Left lung (tissue), 10 donors: Measurements from ENCODE around the gene CES3. TPM values are rescaled to one million over a fixed set of nuclear protein-coding genes. Genes with fewer than 3 reads are reported as not detected.

Source experiments
- ATAC-seq: fragments of 200-7000 bp; cut with Tn5 transposase; one replicate; pipeline ENCODE4 v1.9.1; 2020; ENCODE audit warnings: moderate library complexity
- DNase-seq, 4 donors: peaks; one replicate each; pipeline ENCODE4 v3.0.0-alpha.2; 2013 to 2020
- H3K27ac ChIP-seq, 2 donors: fragments of 200-600 bp; sonication (generic) in 1 of 2; one replicate each; pipeline versions ENCODE4 v1.5.0 to v1.8.0; 2020 to 2021
- H3K27me3 ChIP-seq, 2 donors: fragments of 200-600 bp; sonication (generic) in 1 of 2; one replicate each; pipeline versions ENCODE4 v1.5.0 to v1.8.0; 2020 to 2021
- H3K36me3 ChIP-seq, 2 donors: fragments of 200-600 bp; sonication (generic) in 1 of 2; one replicate each; pipeline versions ENCODE4 v1.5.0 to v1.8.0; 2020 to 2021
- H3K4me1 ChIP-seq, 2 donors: fragments of 200-600 bp; one replicate each; pipeline ENCODE4 v1.8.0; 2021
- H3K4me3 ChIP-seq, 2 donors: fragments of 200-600 bp; sonication (generic) in 1 of 2; one replicate each; pipeline versions ENCODE4 v1.5.0 to v1.8.0; 2020 to 2021; ENCODE audit warnings: mild to moderate bottlenecking in 1 of 2
- H3K9me3 ChIP-seq, 2 donors: fragments of 200-600 bp; sonication (generic) in 1 of 2; one replicate each; pipeline versions ENCODE4 v1.5.0 to v1.8.0; 2020 to 2021
- intact Hi-C, 2 donors: fragments of 100-400 bp; cut with DNase I; formaldehyde crosslinking; loops; one replicate each; pipeline versions ENCODE4 v1.11.2 to v1.14.2; 2022
- polyA plus RNA-seq, 6 donors: library from polyadenylated mRNA; unstranded; fragments of 120-200 nt; gene quantifications; one replicate each; pipeline ENCODE4 v1.2.1, GENCODE V29; 2013; ENCODE audit not compliant: insufficient read length in 6 of 6
- total RNA-seq, 2 donors: library from RNA; stranded (reverse); fragmentation: NEBNext Ultra II Directional; extraction: Animal tissue kit (Norgen Biotek cat#: 25700); gene quantifications; one replicate each; pipeline ENCODE4 v1.2.1, GENCODE V29; 2021
- TF ChIP-seq, protein P1 (sequence below), 2 donors: fragments of 200-600 bp; sonication (generic) in 1 of 2; IDR thresholded peaks; one replicate each; pipeline versions ENCODE4 v1.5.0 to v1.8.0; 2021; ENCODE audit warnings: antibody characterized with exemption in 2 of 2
- donor health status: DM: no; HTN: yes; CAD: no.
- donor health status: DM: no; HTN: no; CAD: no.

CES3 gene
- total and polyA plus RNA-seq, 8 donors: 0.79 to 5.3 (median 4.2) TPM

DNA sequence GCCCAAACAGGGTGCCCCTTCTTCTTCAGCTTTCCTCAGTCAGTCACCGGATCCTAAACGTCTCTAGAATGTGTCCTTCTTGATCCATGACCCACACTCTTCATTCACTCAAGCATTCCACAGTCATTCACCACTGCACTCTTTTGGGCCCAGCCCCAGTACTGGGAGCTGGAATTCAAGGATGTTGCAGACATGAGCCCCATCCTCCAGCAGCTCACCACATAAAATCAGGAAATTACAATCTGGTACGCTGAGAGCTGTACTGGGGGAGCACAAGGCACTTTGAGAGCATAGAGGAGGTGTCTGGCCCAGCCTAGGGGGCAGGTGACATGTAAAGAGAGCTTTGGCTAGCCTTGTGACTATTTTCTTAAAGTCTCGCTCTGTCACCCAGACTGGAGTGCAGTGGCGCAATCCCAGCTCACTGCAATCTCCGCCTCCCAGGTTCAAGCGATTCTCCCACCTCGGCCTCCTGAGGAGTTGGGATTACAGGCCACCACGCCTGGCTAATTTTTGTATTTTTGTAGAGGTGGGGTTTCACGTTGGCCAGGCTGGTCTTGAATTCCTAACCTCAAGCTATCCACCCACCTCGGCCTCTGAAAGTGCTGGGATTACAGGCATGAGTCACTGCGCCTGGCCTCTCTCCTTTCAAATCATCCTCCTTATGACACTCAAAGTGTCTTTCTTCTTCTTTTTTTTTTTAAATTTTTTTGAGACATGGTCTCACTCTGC is 46.0 kb downstream of the CES3 start:
- peaks cover 0 to 3% of the 10 kb centered on the region in 2 donors for H3K27me3 ChIP-seq
- TF ChIP-seq, protein P1, sequence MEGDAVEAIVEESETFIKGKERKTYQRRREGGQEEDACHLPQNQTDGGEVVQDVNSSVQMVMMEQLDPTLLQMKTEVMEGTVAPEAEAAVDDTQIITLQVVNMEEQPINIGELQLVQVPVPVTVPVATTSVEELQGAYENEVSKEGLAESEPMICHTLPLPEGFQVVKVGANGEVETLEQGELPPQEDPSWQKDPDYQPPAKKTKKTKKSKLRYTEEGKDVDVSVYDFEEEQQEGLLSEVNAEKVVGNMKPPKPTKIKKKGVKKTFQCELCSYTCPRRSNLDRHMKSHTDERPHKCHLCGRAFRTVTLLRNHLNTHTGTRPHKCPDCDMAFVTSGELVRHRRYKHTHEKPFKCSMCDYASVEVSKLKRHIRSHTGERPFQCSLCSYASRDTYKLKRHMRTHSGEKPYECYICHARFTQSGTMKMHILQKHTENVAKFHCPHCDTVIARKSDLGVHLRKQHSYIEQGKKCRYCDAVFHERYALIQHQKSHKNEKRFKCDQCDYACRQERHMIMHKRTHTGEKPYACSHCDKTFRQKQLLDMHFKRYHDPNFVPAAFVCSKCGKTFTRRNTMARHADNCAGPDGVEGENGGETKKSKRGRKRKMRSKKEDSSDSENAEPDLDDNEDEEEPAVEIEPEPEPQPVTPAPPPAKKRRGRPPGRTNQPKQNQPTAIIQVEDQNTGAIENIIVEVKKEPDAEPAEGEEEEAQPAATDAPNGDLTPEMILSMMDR (IDR thresholded peaks at IDR 0.05): no peak
- intact Hi-C loops: no loop called here
- H3K4me1 ChIP-seq: no peaks in the 10 kb centered on the region
- peaks cover 0 to 4% of the 10 kb centered on the region in 2 donors for H3K36me3 ChIP-seq
- H3K4me3 ChIP-seq: no peak overlapping the region
- ATAC-seq (peak; percentile 67), DNase-seq (no peak)
- no peaks in the 10 kb centered on the region for H3K9me3 ChIP-seq
- no peak overlapping the region for H3K27ac ChIP-seq

DNA sequence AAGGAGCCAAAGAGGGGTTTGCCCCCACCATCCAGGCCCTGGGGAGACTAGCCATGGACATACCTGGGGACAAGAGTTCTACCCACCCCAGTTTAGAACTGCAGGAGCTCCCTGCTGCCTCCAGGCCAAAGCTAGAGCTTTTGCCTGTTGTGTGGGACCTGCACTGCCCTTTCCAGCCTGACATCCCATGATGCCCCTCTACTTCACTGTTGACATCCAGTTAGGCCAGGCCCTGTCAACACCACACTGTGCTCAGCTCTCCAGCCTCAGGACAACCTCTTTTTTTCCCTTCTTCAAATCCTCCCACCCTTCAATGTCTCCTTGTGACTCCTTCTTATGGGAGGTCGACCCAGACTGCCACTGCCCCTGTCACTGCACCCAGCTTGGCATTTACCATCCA is 48.1 kb downstream of the CES3 start:
- Histone ChIP-seq H3K36me3 (no peaks in the 10 kb centered on the region), H3K4me1 (peaks cover 5 to 9% of the 10 kb centered on the region in 2 donors), H3K27ac (no peak overlapping the region), H3K9me3 (no peaks in the 10 kb centered on the region), H3K4me3 (no peak overlapping the region), H3K27me3 (peaks cover 0 to 23% of the 10 kb centered on the region in 2 donors)
- TF ChIP-seq, protein P1 (IDR thresholded peaks at IDR 0.05): no peak
- DNase-seq: no peak
- no peak for ATAC-seq
- intact Hi-C loops: no loop called here

DNA sequence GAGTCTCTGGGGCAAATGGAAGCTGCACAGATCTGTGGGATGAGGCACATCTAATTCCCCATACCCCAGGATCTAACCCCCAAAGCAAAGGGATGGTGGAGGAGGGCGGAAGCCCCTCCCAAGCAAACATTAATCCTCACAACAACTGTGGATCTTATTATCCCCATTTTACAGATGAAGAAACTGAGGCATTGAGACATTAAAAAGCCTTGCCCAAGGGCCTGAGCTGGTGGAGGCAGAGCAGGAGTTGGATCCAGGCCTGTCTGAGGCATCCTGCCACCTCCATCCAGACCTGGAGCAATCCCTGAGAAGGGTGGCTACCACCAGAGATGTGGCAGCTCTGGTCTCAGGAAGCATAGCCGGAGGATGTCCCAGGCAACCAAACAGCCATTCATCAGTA is 50.2 kb downstream of the CES3 start:
- Histone ChIP-seq H3K27ac (no peak overlapping the region), H3K9me3 (no peaks in the 10 kb centered on the region), H3K4me1 (peaks cover 5 to 17% of the 10 kb centered on the region in 2 donors), H3K36me3 (no peaks in the 10 kb centered on the region), H3K27me3 (peaks cover 0 to 38% of the 10 kb centered on the region in 2 donors), H3K4me3 (no peak overlapping the region)
- no peak for ATAC-seq
- DNase-seq: no peak
- intact Hi-C loops: loop anchor here in 1 of 2 donors (10.0 kb wide), 1 partner anchor 144 kb away; the partner anchor contains the start of genes B3GNT9, FBXL8 and TRADD
- TF ChIP-seq, protein P1 (IDR thresholded peaks at IDR 0.05): no peak

DNA sequence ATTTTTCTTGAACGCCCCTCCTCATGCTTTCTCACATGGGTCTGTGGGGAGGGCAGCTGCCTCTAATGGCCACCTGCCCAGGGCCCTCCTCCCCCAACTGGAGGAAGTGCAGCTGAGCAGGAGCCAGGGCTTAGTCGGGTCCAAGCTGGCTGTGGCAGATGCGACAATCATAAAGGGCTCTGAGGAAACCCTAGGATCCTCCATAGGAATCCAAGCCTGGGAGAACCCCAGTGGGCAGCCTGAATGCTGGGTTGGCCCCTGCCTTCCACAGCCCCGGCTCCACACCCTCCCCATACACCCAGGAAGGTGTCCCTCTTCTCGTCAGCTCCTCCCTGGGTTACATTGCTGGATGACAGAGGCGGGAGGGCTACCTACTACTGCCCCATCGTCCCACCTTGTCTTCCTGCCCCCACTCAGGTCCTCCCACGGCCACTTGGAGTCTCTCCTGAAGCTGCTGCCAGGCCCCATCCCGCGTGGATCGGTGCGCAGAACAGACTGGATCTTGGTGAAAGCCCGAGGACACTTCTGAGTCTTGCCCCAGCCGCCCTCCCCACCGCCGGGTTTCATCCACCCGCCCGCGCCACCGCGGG is 52.3 kb downstream of the CES3 start:
- Histone ChIP-seq H3K27me3 (peaks cover 0 to 38% of the 10 kb centered on the region in 2 donors), H3K36me3 (no peaks in the 10 kb centered on the region), H3K4me1 (peaks cover 5 to 17% of the 10 kb centered on the region in 2 donors), H3K4me3 (peak overlapping the region; percentile 38 to 49), H3K9me3 (no peaks in the 10 kb centered on the region), H3K27ac (peak overlapping the region in 1 of 2 donors; percentile 33)
- no peak for ATAC-seq
- TF ChIP-seq, protein P1 (IDR thresholded peaks at IDR 0.05): no peak
- intact Hi-C loops: loop anchor here in 1 of 2 donors (10.0 kb wide), 1 partner anchor 141 kb away; the partner anchor contains the start of genes B3GNT9, FBXL8 and TRADD
- DNase-seq: peak in 1 of 4 donors; percentile 14
